Tibial nerve (tissue), 4 donors: ENCODE measurements around the gene ZDHHC11. TPM values are rescaled to one million over a fixed set of nuclear protein-coding genes. Genes with fewer than 3 reads are reported as not detected.
"Not testable (repeated sequence)": the region's sequence is repeated elsewhere in the genome, so short reads cannot be mapped to it uniquely, and the experiment has no call there.

Experiments used
- DNase-seq, 2 donors: peaks; one replicate each; pipeline ENCODE4 v3.0.0-alpha.2; 2019; ENCODE audit warnings: low spot score in 2 of 2
- H3K27ac ChIP-seq, 4 donors: fragments of 200-600 bp; sonication (generic) in 3 of 4; one replicate each; pipeline ENCODE4 v1.5.1; 2017 to 2019; ENCODE audit warnings: mild to moderate bottlenecking in 1 of 4
- H3K27me3 ChIP-seq, 2 donors: fragments of 200-600 bp; sonication (generic) in 1 of 2; one replicate each; pipeline versions ENCODE4 v1.5.1 to v1.6.0; 2017 to 2019
- H3K36me3 ChIP-seq, 3 donors: fragments of 200-600 bp; sonication (generic); one replicate each; pipeline ENCODE4 v1.5.1; 2018 to 2019
- H3K4me1 ChIP-seq, 4 donors: fragments of 200-600 bp; sonication (generic) in 3 of 4; one replicate each; pipeline ENCODE4 v1.5.1; 2017 to 2019
- H3K4me3 ChIP-seq, 4 donors: fragments of 200-600 bp; sonication (generic) in 3 of 4; one replicate each; pipeline ENCODE4 v1.5.1; 2017 to 2019; ENCODE audit warnings: mild to moderate bottlenecking in 1 of 4, moderate library complexity in 1 of 4
- H3K9me3 ChIP-seq, 4 donors: fragments of 200-600 bp; sonication (generic) in 3 of 4; one replicate each; pipeline ENCODE4 v1.5.1; 2017 to 2019
- WGBS, 2 donors: methylation state at CpG; one replicate each; pipeline ENCODE4 v1.1.5; 2018; 5-methylcytosine and 5-hydroxymethylcytosine counted together
- total RNA-seq, 4 donors: library from RNA; depleted of rRNA; stranded (reverse); fragments of >200 nt; gene quantifications; one replicate each; pipeline ENCODE4 v1.1.0, GENCODE V29; 2016

ZDHHC11 gene
- total RNA-seq, 4 donors from 2014 or later, result 1.1 to 6.9 (median 2.3) TPM

- H3K4me3 ChIP-seq, H3K27ac ChIP-seq, H3K27me3 ChIP-seq, H3K9me3 ChIP-seq, DNase-seq, H3K36me3 ChIP-seq, H3K4me1 ChIP-seq: not testable (repeated sequence)
- WGBS, 2 donors, result 69% methylated on average over 12 to 20 of the region's 22 CpGs
Observed at GRCh38 chr5:843926-844325, 6.9 kb downstream of the ZDHHC11 start.

GRCh38 chr5:843371-843770, 7.4 kb downstream of the ZDHHC11 start:
- 82 to 96% methylated on average over 7 to 13 of the region's 26 CpGs for WGBS, 2 donors
- not testable (repeated sequence) for H3K4me1 ChIP-seq, H3K27me3 ChIP-seq, H3K27ac ChIP-seq, H3K9me3 ChIP-seq, H3K36me3 ChIP-seq, DNase-seq, H3K4me3 ChIP-seq

- not testable (repeated sequence) for H3K36me3 ChIP-seq, DNase-seq, H3K9me3 ChIP-seq, H3K4me3 ChIP-seq, H3K4me1 ChIP-seq, H3K27me3 ChIP-seq, H3K27ac ChIP-seq
- 78 to 85% methylated on average over 21 to 27 of the region's 32 CpGs for whole genome bisulfite sequencing, 2 donors
Observed at GRCh38 chr5:842402-843221, 8.2 kb downstream of the ZDHHC11 start.

- not testable (repeated sequence) for H3K36me3 ChIP-seq, H3K27me3 ChIP-seq, H3K4me1 ChIP-seq, H3K4me3 ChIP-seq, DNase-seq, H3K27ac ChIP-seq, H3K9me3 ChIP-seq
- 84 to 86% methylated on average over 12 to 15 of the region's 15 CpGs for WGBS, 2 donors
Observed at GRCh38 chr5:841531-842401, 9.0 kb downstream of the ZDHHC11 start.

GRCh38 chr5:840974-841435, 9.8 kb downstream of the ZDHHC11 start:
- H3K4me3 ChIP-seq, H3K4me1 ChIP-seq, H3K9me3 ChIP-seq, DNase-seq, H3K36me3 ChIP-seq, H3K27me3 ChIP-seq, H3K27ac ChIP-seq: not testable (repeated sequence)
- 88 to 91% methylated on average over 10 of the region's 10 CpGs for WGBS, 2 donors

- not testable (repeated sequence) for DNase-seq
Observed at GRCh38 chr5:840118-840973, 10.4 kb downstream of the ZDHHC11 start.

GRCh38 chr5:838431-838851, 12.3 kb downstream of the ZDHHC11 start:
- H3K9me3 ChIP-seq, H3K27me3 ChIP-seq, H3K4me3 ChIP-seq, H3K27ac ChIP-seq, DNase-seq, H3K4me1 ChIP-seq, H3K36me3 ChIP-seq: not testable (repeated sequence)
- 62 to 84% methylated on average over 4 to 10 of the region's 10 CpGs for WGBS, 2 donors

More at GRCh38 chr5:840118-840973, 10.4 kb downstream of the ZDHHC11 start:
- not testable (repeated sequence) for H3K4me3 ChIP-seq, H3K27ac ChIP-seq, H3K4me1 ChIP-seq, H3K27me3 ChIP-seq, H3K36me3 ChIP-seq, H3K9me3 ChIP-seq
- 86 to 89% methylated on average over 20 to 21 of the region's 21 CpGs for WGBS, 2 donors

- H3K27me3 ChIP-seq, DNase-seq, H3K4me3 ChIP-seq, H3K9me3 ChIP-seq, H3K4me1 ChIP-seq, H3K27ac ChIP-seq, H3K36me3 ChIP-seq: not testable (repeated sequence)
- 80 to 96% methylated on average over 2 to 5 of the region's 14 CpGs for WGBS, 2 donors
Observed at GRCh38 chr5:837621-838121, 13.1 kb downstream of the ZDHHC11 start.

- WGBS, 2 donors, result 79 to 85% methylated on average over 7 of the region's 7 CpGs
- H3K9me3 ChIP-seq, H3K4me1 ChIP-seq, H3K27me3 ChIP-seq, H3K27ac ChIP-seq, H3K36me3 ChIP-seq, H3K4me3 ChIP-seq, DNase-seq: not testable (repeated sequence)
Observed at GRCh38 chr5:835933-836612, 14.7 kb downstream of the ZDHHC11 start.

- H3K36me3 ChIP-seq, H3K4me3 ChIP-seq, H3K27ac ChIP-seq, DNase-seq, H3K4me1 ChIP-seq, H3K9me3 ChIP-seq, H3K27me3 ChIP-seq: not testable (repeated sequence)
- 82 to 85% methylated on average over 2 of the region's 2 CpGs for WGBS, 2 donors
Observed at GRCh38 chr5:834013-834412, 16.8 kb downstream of the ZDHHC11 start.

- H3K27me3 ChIP-seq, H3K4me3 ChIP-seq, H3K27ac ChIP-seq, DNase-seq, H3K9me3 ChIP-seq, H3K4me1 ChIP-seq: not testable (repeated sequence)
- 94 to 95% methylated on average over 12 to 19 of the region's 19 CpGs for WGBS, 2 donors
- peaks cover 0 to 16% (median 0%) of the 10 kb centered on the region in 3 donors for H3K36me3 ChIP-seq
Observed at GRCh38 chr5:828194-828593, 22.6 kb downstream of the ZDHHC11 start.

- not testable (repeated sequence) for H3K4me1 ChIP-seq, H3K4me3 ChIP-seq, H3K27me3 ChIP-seq, H3K9me3 ChIP-seq, H3K27ac ChIP-seq, DNase-seq
- H3K36me3 ChIP-seq, result peaks cover 0 to 18% (median 0%) of the 10 kb centered on the region in 3 donors
- 33 to 89% methylated on average over 1 of the region's 1 CpG for WGBS, 2 donors
Observed at GRCh38 chr5:825544-825943, 25.2 kb downstream of the ZDHHC11 start.
